Activated T-cell treated with anti-CD3 and anti-CD28 coated beads for 1 hour (primary cell): ENCODE results near the gene GPATCH2.
"Not testable (repeated sequence)": the region's sequence is repeated elsewhere in the genome, so short reads cannot be mapped to it uniquely, and the experiment has no call there.

Experiments used
- DNase-seq: peaks from one replicate; pipeline ENCODE4 v3.0.0-alpha.2; 2020; ENCODE audit warnings: low read depth

The GPATCH2 gene

DNA sequence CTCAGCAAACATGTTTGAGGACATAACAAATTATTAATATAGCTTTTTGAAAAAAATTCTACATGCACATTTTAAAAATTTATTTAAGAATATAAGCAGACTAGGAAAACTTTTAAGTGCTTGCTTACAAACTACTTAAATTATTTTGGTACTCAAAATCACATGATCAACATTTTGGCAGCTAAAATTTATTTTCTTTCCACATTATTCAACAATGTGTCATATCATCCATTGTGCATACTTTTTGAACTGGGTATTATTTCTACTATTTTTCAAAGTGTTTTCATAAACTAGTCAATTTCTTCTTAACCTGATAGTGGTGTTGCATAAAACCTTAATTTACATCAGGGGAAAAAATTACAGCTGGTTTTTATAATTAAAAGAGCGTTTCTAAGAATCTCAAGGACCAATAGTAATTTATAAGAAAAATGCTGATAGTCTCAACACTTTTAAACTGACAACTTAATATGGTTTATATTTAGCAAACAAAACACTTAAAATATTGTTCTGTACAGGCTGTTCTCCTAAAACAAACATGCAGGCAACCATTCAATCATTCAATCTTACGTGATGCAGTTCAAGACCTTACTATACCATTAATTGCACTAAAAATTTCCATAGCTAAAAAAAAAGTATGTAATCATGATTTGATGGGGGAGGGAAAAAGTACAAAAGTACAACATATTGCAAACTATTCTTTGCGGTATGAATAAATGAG is 105.0 kb downstream of the GPATCH2 start:
- no peak for DNase-seq

DNA sequence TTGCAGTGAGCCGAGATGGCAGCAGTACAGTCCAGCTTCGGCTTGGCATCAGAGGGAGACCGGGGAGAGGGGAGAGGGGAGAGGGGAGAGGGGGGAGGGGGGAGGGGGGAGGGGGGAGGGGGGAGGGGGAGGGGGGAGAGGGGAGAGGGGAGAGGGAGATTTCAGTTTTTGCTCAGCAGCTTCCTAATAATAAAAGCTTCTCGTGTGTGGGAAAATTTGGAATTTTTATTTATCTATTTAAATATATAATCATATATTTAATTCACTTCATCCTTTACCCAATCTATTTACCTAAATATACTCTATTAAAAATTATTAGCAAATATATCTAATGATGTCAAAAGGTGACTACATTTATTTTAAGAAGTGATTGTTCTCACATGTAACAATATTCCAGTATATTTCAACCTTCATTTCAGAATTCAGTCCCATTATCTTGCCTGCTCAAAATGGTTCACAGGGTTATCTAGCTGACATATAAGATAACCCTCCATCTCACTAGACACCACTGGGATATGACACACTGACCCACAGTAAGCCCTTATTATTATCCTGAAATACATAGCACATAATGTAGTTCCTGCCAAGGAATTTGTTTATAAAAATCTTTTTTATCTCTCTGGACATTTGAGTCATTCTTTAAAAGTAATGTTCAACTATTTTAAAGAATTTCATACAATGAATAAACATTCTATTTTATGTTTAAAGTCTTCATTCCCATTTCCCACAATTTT is 105.9 kb downstream of the GPATCH2 start:
- no peak for DNase-seq

DNA sequence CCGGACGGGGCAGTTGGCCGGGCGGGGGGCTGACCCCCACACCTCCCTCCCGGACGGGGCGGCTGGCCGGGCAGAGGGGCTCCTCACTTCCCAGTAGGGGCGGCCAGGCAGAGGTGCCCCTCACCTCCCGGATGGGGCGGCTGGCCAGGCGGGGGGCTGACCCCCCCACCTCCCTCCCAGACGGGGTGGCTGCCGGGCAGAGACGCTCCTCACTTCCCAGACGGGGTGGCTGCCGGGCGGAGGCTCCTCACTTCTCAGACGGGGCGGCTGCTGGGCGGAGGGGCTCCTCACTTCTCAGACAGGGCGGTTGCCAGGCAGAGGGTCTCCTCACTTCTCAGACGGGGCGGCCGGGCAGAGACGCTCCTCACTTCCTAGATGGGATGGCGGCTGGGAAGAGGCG is 107.0 kb downstream of the GPATCH2 start:
- not testable (repeated sequence) for DNase-seq

DNA sequence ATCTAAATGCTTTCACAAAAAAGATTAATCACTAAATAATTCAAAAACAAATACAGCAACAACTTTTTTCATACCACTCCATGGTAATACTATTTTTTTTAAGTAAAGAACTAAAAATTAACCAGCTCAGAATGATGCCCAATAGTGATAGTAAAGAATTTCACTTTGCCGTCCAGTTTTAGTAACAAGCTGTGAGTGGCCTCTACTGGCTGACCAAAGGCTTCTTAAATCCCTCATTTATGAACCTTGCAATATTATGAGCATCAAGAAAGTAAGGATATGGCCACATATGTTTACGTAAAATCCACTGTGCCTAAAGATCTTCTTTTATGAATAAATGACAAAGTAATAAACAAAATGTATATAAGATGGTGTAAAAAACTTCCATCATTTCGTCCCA is 108.6 kb downstream of the GPATCH2 start:
- DNase-seq: no peak

DNA sequence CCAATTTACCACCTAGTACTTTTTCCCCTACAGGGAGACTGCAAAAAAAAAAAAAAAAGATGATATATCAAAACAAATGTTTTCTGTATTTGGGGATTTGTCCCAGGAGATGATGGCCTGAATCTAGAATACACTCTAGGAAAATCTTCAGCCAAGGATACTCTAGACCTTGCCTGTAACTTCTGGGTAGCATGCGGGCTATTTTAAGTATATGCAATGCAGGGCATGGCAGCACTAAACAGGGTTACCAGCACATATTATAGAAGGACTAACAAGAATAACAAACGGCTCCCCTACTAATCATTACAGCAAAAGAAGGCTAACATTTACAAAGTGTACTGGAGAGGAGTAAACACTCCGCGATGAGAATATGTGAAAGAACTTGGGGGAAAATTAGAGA is 109.6 kb downstream of the GPATCH2 start:
- no peak for DNase-seq

DNA sequence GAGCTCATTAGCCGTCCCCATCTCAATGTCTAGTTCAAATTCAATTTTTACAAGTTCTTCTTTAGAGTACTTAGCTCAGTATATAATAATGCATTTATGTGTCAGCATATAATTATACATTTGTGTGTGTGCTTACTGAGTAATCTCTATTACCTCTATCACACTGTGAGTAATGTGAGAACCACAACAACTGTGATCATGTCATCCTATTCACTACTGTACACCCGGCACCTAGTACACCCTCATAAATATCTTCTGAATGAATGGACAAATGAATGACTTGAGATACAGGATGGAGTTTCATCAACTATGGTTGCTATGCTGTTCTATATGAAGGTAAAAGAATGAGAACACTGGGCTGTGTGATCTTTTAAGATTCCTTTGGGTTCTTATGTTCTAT is 124.0 kb downstream of the GPATCH2 start:
- DNase-seq: no peak

DNA sequence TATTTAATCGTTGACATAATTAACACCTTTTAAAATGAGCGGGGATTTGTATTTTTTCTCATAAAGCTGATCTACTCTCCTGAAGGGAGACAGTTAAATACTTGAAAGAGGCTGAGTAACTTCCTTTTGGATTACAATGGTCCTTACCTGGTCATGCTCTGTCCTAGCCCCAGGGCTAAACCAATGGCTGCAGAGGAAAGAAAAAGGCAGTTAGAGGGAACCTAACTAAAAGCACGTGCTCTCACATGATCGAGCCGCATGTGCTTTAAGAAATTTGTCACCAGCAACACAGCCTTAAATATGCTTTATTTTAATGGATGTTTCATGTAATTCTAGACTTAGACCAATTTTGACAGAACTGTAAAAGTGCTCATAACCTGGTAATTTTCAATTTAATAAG is 132.7 kb downstream of the GPATCH2 start:
- no peak for DNase-seq

DNA sequence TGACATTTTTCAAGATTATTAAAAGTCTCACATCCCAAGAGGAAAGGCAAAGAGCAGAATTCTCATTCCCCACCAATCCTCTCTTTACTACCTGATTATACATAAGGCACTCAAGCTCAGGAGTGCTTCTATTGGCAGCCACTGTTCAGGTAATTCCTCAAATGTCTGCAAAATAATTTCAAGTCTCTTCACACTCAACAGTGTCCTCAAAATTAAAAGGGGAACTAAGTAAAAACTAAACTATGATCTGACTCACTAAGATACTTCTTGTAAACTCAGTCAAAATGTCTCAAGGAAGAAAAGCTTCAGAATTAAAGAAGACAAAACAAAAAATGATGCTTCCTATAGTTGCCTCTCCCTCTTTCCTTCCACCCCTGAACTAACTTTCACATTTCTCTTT is 135.6 kb downstream of the GPATCH2 start:
- no peak for DNase-seq

DNA sequence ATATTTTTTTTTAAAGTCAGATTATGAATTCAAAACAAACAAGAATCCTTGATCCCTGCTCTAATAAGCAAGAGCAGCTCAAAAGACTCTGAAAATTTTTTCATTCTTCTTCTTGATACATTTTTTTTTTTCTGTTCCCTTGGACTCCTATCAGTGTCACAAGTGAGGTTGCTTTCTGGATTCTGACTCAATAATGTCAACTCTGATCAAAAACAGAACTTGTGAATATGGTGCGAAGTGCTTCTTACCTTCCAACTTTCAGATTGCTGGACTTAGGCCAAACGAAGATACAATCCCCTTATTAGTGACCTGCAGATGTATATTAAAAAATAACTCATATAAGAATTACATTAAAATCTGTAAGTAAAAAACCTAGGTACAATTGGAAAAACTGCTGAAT is 136.1 kb downstream of the GPATCH2 start:
- no peak for DNase-seq

DNA sequence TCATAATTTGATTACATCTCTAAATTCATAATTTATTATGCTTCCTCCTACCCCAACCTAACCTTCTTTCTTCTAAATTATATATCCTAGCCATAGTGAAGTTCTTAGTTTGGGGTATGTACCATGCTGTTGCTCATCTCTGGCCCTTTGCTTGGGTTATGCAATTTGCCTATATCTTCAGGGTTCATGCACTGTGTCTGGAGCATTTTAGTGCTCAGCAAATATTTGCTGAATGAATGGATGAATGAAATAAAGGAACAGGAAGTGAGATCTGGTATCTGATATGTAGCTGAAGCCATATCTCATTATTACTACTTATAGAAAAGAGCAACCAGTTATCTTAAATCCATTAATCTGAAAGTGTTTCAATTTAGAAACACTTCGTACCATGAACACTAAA is 137.6 kb downstream of the GPATCH2 start:
- DNase-seq: no peak

DNA sequence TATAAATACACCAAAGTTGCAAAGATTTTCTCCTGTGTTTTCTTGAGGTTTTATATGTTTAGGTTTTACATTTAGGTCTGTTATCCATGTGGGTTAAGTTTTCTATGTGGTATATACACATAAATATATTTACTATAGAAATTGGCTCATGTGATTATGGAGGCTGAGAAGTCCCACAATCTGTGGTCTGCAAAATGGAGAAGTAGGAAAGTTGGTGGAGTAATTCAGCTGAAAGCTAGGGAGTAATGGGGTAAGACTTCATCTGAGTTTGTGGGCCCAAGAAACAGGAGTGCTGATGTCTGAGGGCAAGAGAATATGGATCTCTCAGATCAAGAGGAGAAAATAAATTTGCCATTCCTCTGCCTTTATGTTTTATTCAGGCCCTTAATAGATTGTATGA is 146.0 kb downstream of the GPATCH2 start:
- DNase-seq: no peak

DNA sequence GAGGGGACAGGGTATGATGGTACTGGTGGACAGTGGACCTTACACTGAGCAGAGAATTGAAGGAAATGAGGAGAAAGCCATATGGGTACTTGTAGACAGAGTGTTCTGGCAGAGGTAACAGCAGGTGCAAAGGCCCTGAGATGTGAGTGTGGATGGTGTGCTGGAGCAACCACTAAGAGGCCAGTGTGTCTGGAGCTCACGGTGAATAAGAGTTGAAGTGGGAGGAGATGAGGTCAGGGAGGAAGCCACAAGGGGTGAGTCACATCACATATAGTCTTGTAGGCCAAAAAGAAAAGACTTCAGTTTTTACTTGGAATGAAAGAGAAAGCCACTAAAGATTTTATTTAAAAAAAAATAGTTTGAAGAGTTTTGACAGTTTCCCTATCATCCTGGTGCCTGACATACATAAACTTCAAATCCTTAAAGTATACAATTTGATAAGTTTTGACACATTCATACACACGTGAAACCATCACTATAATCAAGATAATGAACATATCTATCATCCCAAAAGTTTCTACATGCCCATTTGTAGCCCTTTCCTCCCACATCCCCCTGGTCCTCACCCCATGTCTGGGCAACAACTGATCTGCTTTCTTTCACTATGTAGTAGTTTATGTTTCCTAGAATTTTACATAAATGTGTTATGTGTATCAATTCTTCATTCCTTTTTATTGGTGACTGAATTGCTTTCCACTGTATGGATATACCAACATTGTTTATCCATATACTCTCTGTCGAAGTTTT is 148.4 kb downstream of the GPATCH2 start:
- no peak for DNase-seq

DNA sequence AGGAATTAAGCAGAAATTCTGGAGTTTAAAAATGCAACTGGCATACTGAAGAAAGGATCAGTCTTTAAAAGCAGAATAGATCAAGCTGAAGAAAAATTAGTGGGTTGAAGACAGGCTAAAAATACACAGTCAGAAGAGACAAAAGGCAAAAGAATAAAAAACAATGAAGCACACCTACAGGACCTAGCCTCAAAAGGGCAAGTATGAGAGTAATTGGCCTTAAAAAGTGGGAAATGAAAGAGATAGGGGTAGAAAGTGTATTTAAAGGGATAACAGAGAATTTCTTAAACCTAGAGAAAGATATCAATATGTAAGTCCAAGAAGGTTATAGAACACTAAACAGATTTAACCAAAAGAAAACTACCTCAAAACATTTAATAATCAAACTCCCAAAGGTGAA is 152.4 kb downstream of the GPATCH2 start:
- DNase-seq: no peak

DNA sequence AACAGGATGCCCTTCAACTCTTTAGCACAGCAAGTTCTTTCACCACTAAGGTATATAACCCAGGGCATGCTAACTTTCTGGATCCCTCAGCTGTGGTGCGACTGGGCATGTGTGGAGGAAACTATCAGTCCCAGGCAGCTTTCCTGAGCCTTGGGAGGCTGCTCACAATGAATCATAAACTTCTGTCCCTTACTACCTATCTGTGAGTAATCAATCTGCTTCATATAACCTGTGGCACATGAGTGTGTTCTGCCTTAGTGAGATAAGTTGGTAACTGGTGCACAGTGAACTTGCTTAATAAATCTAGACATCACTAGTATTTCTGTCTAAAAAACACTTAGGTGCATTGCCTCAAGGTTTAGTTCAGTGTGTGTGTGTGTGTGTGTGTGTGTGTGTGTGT is 158.0 kb downstream of the GPATCH2 start:
- no peak for DNase-seq

DNA sequence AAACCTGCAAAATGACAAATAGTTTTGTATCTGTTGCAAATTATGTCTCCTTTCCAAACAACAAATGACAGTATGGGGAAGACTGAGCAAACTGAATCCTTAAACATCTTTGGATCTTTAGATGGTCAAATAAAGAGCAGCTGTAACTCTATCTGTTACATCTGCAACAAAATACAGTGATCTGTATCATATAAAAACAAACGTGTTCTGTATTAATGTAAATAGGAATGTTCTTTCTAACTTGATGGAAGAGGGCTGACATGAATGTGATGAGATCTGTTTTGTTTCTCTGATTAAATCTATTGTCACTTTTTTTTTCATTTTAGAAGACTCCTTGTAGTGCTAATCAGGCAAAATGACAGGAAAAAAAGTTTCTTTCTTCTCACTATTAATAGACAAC is 159.5 kb downstream of the GPATCH2 start:
- no peak for DNase-seq

DNA sequence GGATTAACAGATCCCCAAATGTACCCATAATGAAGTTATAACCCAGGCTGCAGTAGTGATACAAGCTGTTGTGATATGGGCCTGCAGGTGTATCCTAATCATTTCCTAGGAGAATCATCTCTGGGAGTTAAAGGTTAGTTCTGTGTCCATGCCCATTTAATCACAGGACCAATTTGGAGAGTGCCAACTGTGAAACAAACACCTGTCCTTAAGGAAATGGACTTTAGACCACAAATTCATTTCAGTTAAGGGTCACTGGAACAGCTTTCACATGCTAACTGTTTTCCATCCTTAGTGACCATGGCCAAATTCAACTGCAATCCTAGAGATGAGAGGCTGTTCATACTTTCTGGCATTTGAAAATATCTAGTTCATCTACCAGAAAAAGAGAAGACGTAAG is 160.9 kb downstream of the GPATCH2 start:
- no peak for DNase-seq

DNA sequence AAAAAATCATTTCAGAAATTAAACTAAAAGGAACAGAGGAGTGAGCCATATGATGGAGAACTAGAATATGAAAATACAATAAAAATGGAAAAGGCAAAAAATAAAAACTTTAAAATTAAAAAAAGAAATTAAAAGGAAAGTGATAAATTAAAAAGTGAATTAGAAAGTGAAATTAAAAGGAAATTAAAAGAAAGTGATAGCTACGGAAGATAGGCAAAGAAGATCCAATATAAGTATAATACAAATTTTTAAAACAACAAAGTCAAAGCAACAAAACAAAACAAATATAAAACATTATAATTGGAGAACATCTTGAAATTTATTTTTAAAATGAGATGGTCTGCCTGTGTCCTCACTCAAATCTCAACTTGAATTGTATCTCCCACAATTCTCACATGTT is 165.8 kb downstream of the GPATCH2 start:
- DNase-seq: no peak

DNA sequence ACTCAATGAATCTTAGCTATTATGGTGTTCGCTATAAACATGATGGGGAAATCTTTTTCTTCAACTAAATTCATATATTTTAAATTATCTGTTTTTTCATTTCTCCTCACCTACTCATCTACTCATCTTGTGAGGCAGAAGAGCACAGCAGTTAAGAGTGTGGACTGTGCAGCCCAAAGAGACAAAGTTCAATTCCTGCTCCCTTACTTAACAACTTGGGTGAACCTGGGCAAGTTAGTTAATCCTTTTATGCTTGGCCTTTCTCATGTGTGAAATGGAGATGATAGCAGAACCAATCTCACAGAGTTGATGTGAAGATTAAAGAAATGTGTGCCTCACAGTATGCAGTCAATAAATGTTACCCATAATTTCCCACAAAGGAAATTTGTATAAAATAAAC is 168.2 kb downstream of the GPATCH2 start:
- DNase-seq: no peak

DNA sequence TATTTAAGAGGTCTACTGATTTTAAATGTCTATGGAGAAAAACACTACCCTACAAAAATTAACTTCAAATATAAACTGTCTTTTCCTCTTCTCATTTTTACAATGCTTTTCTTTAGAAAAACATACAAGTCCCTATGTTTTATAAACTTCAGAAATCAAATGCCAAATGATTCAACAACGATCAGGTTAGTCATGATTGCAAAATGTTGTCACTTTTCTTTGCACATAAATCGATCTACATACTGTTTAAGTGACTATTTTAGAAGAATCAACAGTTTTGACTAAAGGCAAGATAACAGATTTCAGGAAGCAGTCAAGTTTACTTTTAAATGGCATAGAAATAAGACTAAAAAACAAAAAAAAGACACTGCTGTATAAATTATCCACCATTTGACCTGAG is 168.7 kb downstream of the GPATCH2 start:
- no peak for DNase-seq

DNA sequence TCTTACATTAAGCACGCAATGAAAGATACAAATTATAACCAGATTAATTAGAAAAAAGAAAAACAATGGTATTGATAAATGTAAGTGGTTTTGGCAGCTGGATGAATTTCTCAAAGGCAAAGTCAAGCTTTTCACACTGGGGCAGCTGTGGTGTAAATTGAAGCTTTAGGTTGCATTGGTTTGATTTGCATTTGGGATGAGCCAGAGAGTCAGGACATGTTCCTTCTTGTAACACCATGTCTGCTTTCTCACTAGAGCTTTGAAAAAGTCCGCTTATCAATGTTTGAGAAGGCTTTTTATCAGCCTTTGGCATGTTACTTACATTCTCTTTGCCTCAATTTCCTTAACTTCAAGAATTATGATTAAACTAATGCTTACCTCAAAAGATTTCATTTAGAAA is 173.9 kb downstream of the GPATCH2 start:
- DNase-seq: no peak

DNA sequence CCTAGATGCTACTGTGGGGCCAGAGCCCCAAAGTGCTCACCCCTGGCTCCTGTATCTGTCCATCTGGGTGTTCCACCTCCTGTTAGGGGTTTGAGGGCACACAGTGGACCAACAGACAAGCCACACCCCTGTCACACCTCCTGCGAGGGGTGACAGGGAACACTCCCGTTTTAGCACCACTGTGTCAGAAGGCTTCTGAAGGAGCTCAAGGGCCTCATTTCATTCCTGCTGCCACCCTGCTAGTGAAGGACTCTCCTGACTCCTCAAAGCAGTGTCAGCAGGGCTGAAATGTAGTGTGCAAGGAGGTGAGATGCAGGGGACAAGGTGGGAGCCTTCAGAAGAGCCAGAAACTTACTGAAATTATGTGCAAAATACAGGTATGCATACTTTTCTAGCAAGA is 174.6 kb downstream of the GPATCH2 start:
- no peak for DNase-seq

DNA sequence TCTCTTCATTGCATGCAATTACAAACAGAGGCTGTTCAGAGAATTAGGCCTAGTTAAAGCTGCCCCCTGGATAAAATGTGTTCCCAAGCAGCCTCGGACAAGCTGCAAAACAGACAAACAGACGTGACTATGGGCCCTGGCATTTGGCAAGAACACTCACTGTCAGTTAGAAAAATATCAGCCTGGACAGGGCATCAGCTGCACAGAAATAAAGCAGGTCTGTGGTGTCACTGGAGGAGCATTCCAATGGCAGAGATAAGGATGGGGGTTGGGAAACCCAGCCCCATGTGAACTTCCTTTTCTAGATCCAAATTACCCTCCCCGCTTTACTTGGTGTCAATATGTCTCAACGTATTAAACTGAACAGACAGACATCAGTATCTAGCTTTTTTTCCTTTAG is 177.1 kb downstream of the GPATCH2 start:
- no peak for DNase-seq

DNA sequence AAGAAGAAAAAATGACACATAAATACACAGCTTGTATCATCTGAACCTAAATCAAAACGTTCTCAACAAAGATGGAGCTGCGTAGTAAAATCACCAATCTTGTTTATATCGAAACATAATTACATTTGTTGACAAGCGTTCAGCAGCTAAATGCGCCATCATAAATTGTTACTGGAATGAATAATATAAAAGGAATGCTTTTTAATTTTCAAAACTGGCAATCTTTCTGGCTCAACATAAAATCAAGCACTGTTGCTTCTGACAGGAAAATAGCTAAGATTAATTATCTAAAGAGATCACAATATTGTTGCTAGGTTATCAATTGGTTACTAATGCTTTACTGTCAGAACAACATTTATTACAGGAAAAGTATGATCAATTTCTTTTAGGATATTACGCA is 181.5 kb downstream of the GPATCH2 start:
- no peak for DNase-seq
